Psoas muscle (tissue), 8 donors: Measurements from ENCODE around the gene RYR2. TPM values are rescaled to one million over a fixed set of nuclear protein-coding genes. Genes with fewer than 3 reads are reported as not detected.

Experiments used
- ATAC-seq, 4 donors: fragments of 200-7000 bp; cut with Tn5 transposase; one replicate each; pipeline ENCODE4 v1.9.1; 2020; ENCODE audit warnings: moderate library complexity in 3 of 4, mild to moderate bottlenecking in 2 of 4
- DNase-seq, 2 donors: peaks; one replicate each; pipeline ENCODE4 v3.0.0-alpha.2; 2020
- H3K27ac ChIP-seq: fragments of 200-600 bp; one replicate; pipeline ENCODE4 v1.8.0; 2022
- H3K27me3 ChIP-seq, 3 donors: fragments of 200-600 bp in 1 of 3; one replicate each; pipeline versions ENCODE4 v1.6.1 to v1.8.0; 2013 to 2022; ENCODE audit warnings: low read length in 2 of 3, mild to moderate bottlenecking in 2 of 3, moderate library complexity in 1 of 3; ENCODE audit not compliant: insufficient read depth in 3 of 3
- H3K36me3 ChIP-seq, 2 donors: fragments of 200-600 bp in 1 of 2; one replicate each; pipeline versions ENCODE4 v1.6.1 to v1.8.0; 2013 to 2022; ENCODE audit warnings: low read depth in 1 of 2, mild to moderate bottlenecking in 1 of 2, moderate library complexity in 1 of 2; ENCODE audit not compliant: insufficient read depth in 1 of 2
- H3K4me1 ChIP-seq: fragments of 200-600 bp; one replicate; pipeline ENCODE4 v1.8.0; 2022
- H3K4me3 ChIP-seq: fragments of 200-600 bp; one replicate; pipeline ENCODE4 v1.8.0; 2022; ENCODE audit warnings: mild to moderate bottlenecking
- H3K9me3 ChIP-seq: fragments of 200-600 bp; one replicate; pipeline ENCODE4 v1.8.0; 2022
- WGBS, 3 donors: extraction: QIAGEN DNeasy Blood & Tissue Kit; methylation state at CpG; one replicate each; pipeline versions ENCODE4 v1.1.6 to v1.1.7; 2013; 5-methylcytosine and 5-hydroxymethylcytosine counted together
- intact Hi-C, 2 donors: fragments of 100-400 bp; cut with DNase I; formaldehyde crosslinking; loops; one replicate each; pipeline versions ENCODE4 v1.11.0 to v1.14.2; 2022
- polyA plus RNA-seq, 3 donors: library from polyadenylated mRNA; stranded (reverse); fragments of 200-250 nt; gene quantifications; one replicate each; pipeline ENCODE4 v1.2.3, GENCODE V29; 2013
- total RNA-seq, 4 donors: library from RNA; stranded (reverse); fragmentation: NEBNext Ultra II Directional in 2 of 4; extraction: Animal tissue kit (Norgen Biotek cat#: 25700) in 2 of 4; gene quantifications; one replicate each; pipeline versions ENCODE4 v1.2.1 to v1.2.4, GENCODE V29; 2021 to 2023
- TF ChIP-seq, protein P1 (sequence below): fragments of 200-600 bp; IDR thresholded peaks from one replicate; pipeline ENCODE4 v1.8.0; 2022; ENCODE audit warnings: antibody characterized with exemption
- donor health status: healthy with polysubstance abuse.
- donor health status: DM: no; HTN: no; CAD: no; lungs with moderate emphysema.
- donor health status: Bipolar disorder and iron deficiency.
- donor health status: healthy.
- donor health status: DM: yes; HTN: yes; CAD: no.
- donor health status: DM: no; HTN: no; CAD: no.
- donor health status: DM: no; HTN: no; CAD: no.
- donor health status: DM: yes; HTN: yes; CAD: no.

The RYR2 gene
- total and polyA plus RNA-seq, 7 donors = 0.06 to 0.48 (median 0.25) TPM

GRCh38 chr1:237250055-237250454, 208.1 kb downstream of the RYR2 start:
- Histone ChIP-seq H3K27ac (no peak overlapping the region), H3K36me3 (no peaks in the 10 kb centered on the region), H3K27me3 (no peaks in the 10 kb centered on the region), H3K9me3 (no peaks in the 10 kb centered on the region), H3K4me1 (no peaks in the 10 kb centered on the region), H3K4me3 (no peak overlapping the region)
- intact Hi-C loops = no loop called here
- no peak for ATAC-seq
- DNase-seq = no peak
- TF ChIP-seq, protein P1, sequence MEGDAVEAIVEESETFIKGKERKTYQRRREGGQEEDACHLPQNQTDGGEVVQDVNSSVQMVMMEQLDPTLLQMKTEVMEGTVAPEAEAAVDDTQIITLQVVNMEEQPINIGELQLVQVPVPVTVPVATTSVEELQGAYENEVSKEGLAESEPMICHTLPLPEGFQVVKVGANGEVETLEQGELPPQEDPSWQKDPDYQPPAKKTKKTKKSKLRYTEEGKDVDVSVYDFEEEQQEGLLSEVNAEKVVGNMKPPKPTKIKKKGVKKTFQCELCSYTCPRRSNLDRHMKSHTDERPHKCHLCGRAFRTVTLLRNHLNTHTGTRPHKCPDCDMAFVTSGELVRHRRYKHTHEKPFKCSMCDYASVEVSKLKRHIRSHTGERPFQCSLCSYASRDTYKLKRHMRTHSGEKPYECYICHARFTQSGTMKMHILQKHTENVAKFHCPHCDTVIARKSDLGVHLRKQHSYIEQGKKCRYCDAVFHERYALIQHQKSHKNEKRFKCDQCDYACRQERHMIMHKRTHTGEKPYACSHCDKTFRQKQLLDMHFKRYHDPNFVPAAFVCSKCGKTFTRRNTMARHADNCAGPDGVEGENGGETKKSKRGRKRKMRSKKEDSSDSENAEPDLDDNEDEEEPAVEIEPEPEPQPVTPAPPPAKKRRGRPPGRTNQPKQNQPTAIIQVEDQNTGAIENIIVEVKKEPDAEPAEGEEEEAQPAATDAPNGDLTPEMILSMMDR = no peak
- 68 to 82% (median 76%) methylated on average over 3 of the region's 3 CpGs for WGBS, 3 donors

- H3K4me1 ChIP-seq = no peaks in the 10 kb centered on the region
- 27 to 53% (median 38%) methylated on average over 1 of the region's 1 CpG for WGBS, 3 donors
- no peak for ATAC-seq
Measured at GRCh38 chr1:237255071-237255470, 213.1 kb downstream of the RYR2 start.

DNA sequence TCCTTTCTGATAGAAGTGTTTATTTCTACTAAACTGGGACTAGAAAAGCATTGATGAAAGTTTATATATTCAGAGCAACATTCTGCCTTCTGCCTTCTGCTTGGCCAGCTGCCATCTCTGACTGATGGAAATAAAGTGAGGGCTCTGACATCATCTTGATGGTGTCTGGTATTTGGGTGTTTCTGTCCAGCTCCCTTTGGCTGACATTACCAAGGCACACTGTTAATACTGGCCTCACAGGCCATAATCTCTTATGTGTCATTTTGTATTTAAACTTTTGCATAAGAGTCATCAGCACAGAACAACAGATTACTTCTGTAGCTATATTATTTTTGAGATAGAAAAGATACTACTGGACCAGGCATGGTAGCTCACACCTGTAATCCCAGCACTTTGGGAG, 216.9 kb downstream of the RYR2 start:
- Histone ChIP-seq H3K4me3 (no peak overlapping the region), H3K9me3 (no peaks in the 10 kb centered on the region), H3K27me3 (no peaks in the 10 kb centered on the region), H3K4me1 (no peaks in the 10 kb centered on the region), H3K27ac (no peak overlapping the region), H3K36me3 (no peaks in the 10 kb centered on the region)
- intact Hi-C loops = no loop called here
- TF ChIP-seq, protein P1 = no peak
- DNase-seq (no peak), ATAC-seq (no peak)

More at GRCh38 chr1:237255071-237255470, 213.1 kb downstream of the RYR2 start:
- intact Hi-C loops = no loop called here
- Histone ChIP-seq H3K36me3 (no peaks in the 10 kb centered on the region), H3K4me3 (no peak overlapping the region), H3K27ac (no peak overlapping the region), H3K9me3 (no peaks in the 10 kb centered on the region), H3K27me3 (no peaks in the 10 kb centered on the region)
- no peak for DNase-seq
- TF ChIP-seq, protein P1 = no peak

DNA sequence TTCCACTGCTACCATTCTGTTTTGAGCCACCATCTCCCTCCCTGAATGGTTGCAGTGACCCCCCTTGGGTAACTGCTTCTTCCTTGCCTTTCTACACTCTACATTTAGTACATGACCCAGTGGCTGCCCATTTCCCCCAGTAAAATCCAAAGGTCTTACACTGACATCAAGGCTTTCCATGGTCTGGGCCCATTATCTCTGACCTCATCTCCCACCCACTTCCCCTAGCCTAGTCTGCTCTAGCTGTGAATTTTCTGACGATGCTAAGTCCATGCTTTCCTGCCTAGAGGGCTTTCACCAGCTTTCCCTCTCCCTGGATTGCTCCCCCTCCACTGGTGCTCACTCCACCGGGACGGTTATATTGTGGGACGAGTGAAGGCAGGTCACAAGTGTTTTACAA, 219.2 kb downstream of the RYR2 start:
- Histone ChIP-seq H3K4me1 (no peaks in the 10 kb centered on the region), H3K27ac (no peak overlapping the region), H3K27me3 (no peaks in the 10 kb centered on the region), H3K4me3 (no peak overlapping the region), H3K9me3 (no peaks in the 10 kb centered on the region), H3K36me3 (no peaks in the 10 kb centered on the region)
- intact Hi-C loops = no loop called here
- DNase-seq = no peak
- WGBS, 3 donors = 63 to 84% (median 65%) methylated on average over 4 of the region's 4 CpGs
- TF ChIP-seq, protein P1 = no peak
- no peak for ATAC-seq

GRCh38 chr1:237267743-237268142, 225.8 kb downstream of the RYR2 start:
- Histone ChIP-seq H3K4me1 (no peaks in the 10 kb centered on the region), H3K36me3 (no peaks in the 10 kb centered on the region), H3K27ac (no peak overlapping the region), H3K4me3 (no peak overlapping the region), H3K27me3 (no peaks in the 10 kb centered on the region), H3K9me3 (no peaks in the 10 kb centered on the region)
- DNase-seq = no peak
- no peak for ATAC-seq
- TF ChIP-seq, protein P1 = no peak
- intact Hi-C loops = no loop called here
- 79 to 85% (median 81%) methylated on average over 2 of the region's 2 CpGs for WGBS, 3 donors
